ENCODE results near the gene RARS1.

DNA sequence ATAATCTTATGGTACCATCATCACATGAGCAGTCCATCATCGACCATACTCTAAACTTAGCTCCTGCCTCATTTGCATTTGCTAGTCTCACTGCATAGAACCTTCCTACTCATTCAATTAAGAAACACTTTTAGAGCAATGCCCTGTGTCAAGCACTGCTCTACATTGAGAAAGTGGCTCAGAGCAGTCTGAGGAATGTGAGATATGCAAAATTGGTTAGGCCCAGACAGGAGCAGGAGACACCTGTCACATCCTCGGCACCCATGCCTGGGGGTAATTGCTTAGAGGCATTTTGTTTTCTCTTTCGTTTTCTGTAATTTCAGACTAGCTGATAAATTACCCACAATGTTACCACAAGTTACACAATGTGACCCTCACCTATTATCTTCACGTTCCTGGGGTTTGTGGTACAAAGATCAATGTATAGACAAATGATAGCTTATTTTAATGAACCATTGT is 4.9 kb upstream of the RARS1 start:
- no peak for TF ChIP-seq CTCF (IDR thresholded peaks at IDR 0.05; ENCODE audit: control extremely low read depth in 1 of 3, insufficient read depth in 1 of 3, low read depth in 1 of 3, low read length in 3 of 3)
- no peak for TF ChIP-seq EP300 (IDR thresholded peaks at IDR 0.05; ENCODE audit: borderline replicate concordance in 1 of 2, low read depth in 2 of 2, low read length in 2 of 2)
- TF ChIP-seq SIN3A (conservative IDR thresholded peaks at IDR 0.05 in 1 of 2, IDR thresholded peaks at IDR 0.05 in 1 of 2; ENCODE audit: low read depth in 1 of 2, low read length in 2 of 2) = no peak
- TF ChIP-seq EZH2 (IDR thresholded peaks at IDR 0.05; ENCODE audit: low read depth, low read length, severe bottlenecking) = no peak
- no peak for TF ChIP-seq RFX5 (IDR thresholded peaks at IDR 0.05; ENCODE audit: borderline replicate concordance, low read depth, low read length)
- no peak for TF ChIP-seq NANOG (IDR thresholded peaks at IDR 0.05; ENCODE audit: insufficient read depth, low read depth, low read length, poor library complexity, severe bottlenecking)
